GM21786 (cell line): Measurements from ENCODE around the gene SHOC2.

Experiments
- ATAC-seq: cut with Tn5 transposase; IDR thresholded peaks from one replicate; pipeline ENCODE4 v1.9.1; 2021; ENCODE audit not compliant: unreplicated experiment

The SHOC2 gene

GRCh38 chr10:110944792-110945396, 25.5 kb downstream of the SHOC2 start:
- no peak for ATAC-seq

GRCh38 chr10:110946496-110946895, 27.1 kb downstream of the SHOC2 start:
- ATAC-seq = no peak

- no peak for ATAC-seq
Observed at GRCh38 chr10:110947061-110947595, 27.7 kb downstream of the SHOC2 start.

GRCh38 chr10:110951381-110951780, 32.0 kb downstream of the SHOC2 start:
- ATAC-seq = no peak

- no peak for ATAC-seq
Observed at GRCh38 chr10:110957606-110958005, 38.2 kb downstream of the SHOC2 start.

DNA sequence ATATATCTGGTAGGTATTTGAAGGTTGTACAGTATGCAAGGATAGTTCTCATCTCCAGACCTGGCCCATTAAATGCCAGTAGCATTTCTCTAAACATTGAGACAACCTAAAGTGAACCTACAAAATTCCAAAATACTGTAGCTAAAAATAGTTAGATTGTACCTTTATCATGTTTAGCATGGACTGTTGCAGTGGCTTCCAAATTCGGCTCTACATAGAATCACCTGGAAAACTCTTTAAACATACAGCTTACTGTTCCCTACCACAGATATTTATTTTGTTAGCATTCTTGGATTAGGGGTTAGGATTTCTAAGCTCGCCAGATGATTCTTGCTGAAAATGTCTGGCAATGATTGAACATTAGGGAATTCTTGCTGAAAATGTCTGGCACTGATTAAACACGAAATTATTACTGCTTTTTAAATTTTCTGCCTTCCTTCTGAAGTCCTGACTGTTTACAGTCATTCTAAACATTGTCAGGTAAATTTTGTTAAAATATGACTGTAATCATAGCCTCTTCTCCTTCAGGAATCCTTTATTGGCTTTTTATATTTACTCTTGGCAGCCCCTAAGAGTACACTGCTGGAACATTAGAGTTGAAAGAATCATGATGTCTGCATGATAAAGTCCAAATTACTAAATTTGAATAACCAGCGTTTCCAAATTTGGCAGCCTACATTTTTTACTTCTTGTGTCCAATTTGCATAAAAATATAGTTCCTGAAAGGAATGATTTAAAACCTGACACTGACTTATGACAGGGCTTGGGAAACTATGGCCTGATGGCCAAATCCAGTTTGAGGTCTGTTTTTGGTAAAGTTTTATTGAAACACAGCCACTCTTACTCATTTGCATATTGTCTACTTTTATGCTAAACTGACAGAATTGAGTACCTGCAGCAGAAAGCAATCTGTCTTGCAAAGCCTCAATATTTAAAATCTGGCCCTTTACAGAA, 40.3 kb downstream of the SHOC2 start:
- no peak for ATAC-seq

GRCh38 chr10:110960333-110960712, 40.9 kb downstream of the SHOC2 start:
- no peak for ATAC-seq

DNA sequence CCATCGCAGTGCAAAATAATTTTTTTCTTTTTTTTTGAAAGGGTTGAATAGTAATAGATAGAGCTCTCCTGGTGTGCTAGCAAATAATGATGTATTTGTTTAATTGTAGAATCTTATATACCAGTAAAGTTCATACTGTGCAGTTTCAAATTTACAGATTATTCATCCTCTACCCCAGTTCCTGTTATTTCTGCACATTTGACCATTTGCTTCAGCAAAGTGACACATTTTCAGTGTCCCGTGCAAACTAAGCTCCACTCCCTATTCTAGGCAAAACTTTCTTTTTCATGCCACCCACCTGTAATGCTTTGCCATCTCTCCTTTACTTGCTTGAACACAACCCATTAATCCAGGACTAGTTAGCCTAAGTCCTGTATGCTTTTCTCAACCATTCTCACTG, 43.0 kb downstream of the SHOC2 start:
- ATAC-seq = no peak

- ATAC-seq = no peak
Observed at GRCh38 chr10:110963162-110963561, 43.8 kb downstream of the SHOC2 start.

GRCh38 chr10:110964681-110965080, 45.3 kb downstream of the SHOC2 start:
- ATAC-seq = no peak

- no peak for ATAC-seq
Observed at GRCh38 chr10:110965216-110965615, 45.8 kb downstream of the SHOC2 start.

DNA sequence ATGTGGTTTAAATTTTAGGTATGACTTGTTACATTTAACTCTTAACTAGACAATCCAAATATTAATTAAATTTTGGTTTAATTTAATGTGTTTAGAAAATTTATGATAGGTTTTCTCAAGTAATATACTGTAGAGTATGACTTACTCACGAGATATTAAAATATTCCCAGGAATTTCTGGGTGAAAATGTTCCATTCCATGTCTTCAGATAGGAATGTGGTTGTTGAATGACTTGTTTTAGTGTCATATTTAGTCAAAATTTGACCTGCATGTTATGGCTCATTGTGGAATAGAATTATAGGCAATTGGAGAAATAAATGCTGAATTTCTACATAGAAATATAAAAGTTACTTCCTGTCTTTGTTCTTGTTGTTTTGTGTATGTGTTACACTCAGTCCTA, 46.7 kb downstream of the SHOC2 start:
- ATAC-seq = no peak

DNA sequence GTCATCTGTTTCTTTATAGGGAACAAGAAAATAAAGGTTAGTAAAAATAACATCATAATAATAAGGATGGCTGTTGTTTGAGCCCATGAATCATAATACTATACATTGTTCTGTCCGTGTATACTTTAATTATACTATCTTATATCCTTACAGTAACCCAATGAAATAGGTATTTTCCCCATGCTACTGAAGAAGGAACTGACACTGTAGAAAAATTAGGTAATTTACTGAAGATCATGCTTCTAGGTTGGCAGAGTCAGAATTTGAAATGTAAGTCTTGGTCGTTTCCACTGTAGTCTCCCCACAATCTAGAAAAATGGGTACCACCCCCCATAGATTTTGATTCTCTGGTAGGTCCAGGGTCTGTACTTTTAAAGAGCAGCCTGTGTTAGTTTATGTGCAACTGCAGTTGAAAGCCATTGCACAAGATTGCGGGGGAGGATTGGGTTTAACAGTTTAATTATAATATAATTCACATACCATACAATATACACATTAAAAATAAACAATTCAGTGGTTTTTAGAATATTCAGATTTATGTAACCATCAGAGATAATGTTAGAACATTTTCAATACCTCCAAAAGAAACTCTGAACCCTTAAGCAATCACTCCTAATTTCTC, 47.7 kb downstream of the SHOC2 start:
- ATAC-seq = peak; percentile 49

- no peak for ATAC-seq
Observed at GRCh38 chr10:110967645-110968044, 48.2 kb downstream of the SHOC2 start.

DNA sequence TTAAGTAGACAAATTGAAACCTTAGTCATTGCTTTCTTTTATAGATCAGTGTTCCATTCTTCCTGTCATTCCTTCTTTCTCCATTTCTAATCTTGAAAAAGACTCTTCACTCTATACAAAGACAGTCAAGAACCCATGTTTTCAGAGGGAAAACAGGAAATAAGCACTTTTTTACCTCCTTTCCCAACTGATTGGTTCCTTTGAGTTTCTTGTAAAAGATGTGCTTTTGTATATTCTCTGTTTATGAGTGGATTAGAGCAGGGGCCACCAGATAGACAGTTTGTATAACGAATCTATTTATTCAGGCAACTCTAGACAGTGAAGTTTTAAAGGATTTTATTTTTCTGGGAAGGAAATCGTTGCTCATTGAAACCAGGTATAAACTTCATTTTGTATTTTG, 49.8 kb downstream of the SHOC2 start:
- no peak for ATAC-seq

- ATAC-seq = no peak
Observed at GRCh38 chr10:110971638-110972037, 52.2 kb downstream of the SHOC2 start.

- ATAC-seq = no peak
Observed at GRCh38 chr10:110972231-110973134, 53.1 kb downstream of the SHOC2 start.

GRCh38 chr10:110973400-110973799, 54.0 kb downstream of the SHOC2 start:
- no peak for ATAC-seq

DNA sequence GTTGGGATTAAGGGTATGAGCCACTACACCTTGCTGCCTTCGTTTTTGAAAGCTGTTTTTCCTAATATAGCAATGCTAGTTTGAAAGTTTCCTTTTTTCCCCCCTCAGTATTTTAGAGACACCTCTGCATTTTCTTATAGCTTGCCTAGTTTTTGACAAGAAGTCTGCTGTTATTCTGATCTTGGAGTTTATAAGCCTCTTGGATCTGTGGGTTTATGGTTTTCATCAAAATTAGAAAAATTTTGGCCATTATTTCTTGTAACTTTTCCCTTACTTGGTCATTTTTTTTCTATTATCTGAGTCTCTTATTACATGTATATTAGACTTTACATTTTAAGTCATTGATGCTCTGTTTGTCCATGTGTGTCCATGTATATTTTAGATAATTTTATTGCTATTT, 57.2 kb downstream of the SHOC2 start:
- ATAC-seq = no peak

DNA sequence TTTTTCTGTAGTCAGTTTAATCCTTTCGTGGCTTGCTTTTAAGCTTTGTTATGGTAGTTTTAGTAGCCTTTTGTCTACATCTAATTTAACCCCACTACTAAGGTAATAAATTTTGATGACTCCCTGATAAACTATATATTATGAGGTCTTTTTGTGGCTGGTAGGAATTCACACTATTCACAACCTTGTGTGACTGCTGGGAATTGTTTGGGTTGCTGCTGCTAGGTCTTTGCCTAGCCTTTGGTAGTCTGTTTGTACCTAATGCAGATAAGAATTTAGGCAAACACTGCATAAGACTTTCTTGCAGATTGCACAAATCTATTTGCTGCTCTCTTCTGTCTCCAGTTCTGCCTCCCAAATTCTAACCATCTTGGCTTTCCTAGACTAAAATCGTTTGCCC, 58.3 kb downstream of the SHOC2 start:
- ATAC-seq = no peak

GRCh38 chr10:110978204-110978603, 58.8 kb downstream of the SHOC2 start:
- ATAC-seq = no peak
